ENCODE measurements around the gene DXO.
"Not testable (repeated sequence)": the region's sequence is repeated elsewhere in the genome, so short reads cannot be mapped to it uniquely, and the experiment has no call there.

DXO gene

GRCh38 chr6:31971993-31972708 lies at the start of gene DXO:
DXO (minus strand) TSS chr6:31972138; CDS start chr6:31971675, 463 bp downstream.
- peak within 1 kb of the TSS; percentile 88 for H3K27ac ChIP-seq (ENCODE audit: low read depth, low read length)
- peaks cover 7% of the 10 kb centered on the region for H3K4me1 ChIP-seq (ENCODE audit: control insufficient read depth, insufficient read depth, low read length)

GRCh38 chr6:32014547-32014946 lies 42.6 kb upstream of the DXO start, which contains the start of gene C4B:
C4B (plus strand) TSS chr6:32014795; CDS start chr6:32014846, 51 bp downstream.
- H3K9ac ChIP-seq (ENCODE audit: low read length); H3K27me3 ChIP-seq (ENCODE audit: control insufficient read depth, insufficient read depth, low read length); H3K9me3 ChIP-seq (ENCODE audit: control insufficient read depth, insufficient read depth, low read depth, low read length): not testable (repeated sequence)

More at GRCh38 chr6:31971993-31972708, at the start of gene DXO:
- Histone ChIP-seq H3K9me3 (ENCODE audit: control insufficient read depth, insufficient read depth, low read depth, low read length) (no peaks in the 10 kb centered on the region; the same call in 1 of the 2 replicates), H3K9ac (ENCODE audit: low read length) (peak within 1 kb of the TSS; percentile 74), H3K27me3 (ENCODE audit: control insufficient read depth, insufficient read depth, low read length) (no peaks in the 10 kb centered on the region), H3K36me3 (ENCODE audit: control insufficient read depth, insufficient read depth, low read length) (peaks cover 37% of the 10 kb centered on the region), H3K4me3 (ENCODE audit: low read depth, low read length) (peak within 1 kb of the TSS; percentile 86)

GRCh38 chr6:32013738-32014137 lies 41.8 kb upstream of the DXO start:
- H3K27me3 ChIP-seq (ENCODE audit: control insufficient read depth, insufficient read depth, low read length); H3K9ac ChIP-seq (ENCODE audit: low read length); H3K4me1 ChIP-seq (ENCODE audit: control insufficient read depth, insufficient read depth, low read length); H3K4me3 ChIP-seq (ENCODE audit: low read depth, low read length); H3K27ac ChIP-seq (ENCODE audit: low read depth, low read length); H3K36me3 ChIP-seq (ENCODE audit: control insufficient read depth, insufficient read depth, low read length); H3K9me3 ChIP-seq (ENCODE audit: control insufficient read depth, insufficient read depth, low read depth, low read length): not testable (repeated sequence)

More at GRCh38 chr6:32014547-32014946, 42.6 kb upstream of the DXO start, which contains the start of gene C4B:
- H3K27ac ChIP-seq (ENCODE audit: low read depth, low read length); H3K4me1 ChIP-seq (ENCODE audit: control insufficient read depth, insufficient read depth, low read length); H3K4me3 ChIP-seq (ENCODE audit: low read depth, low read length); H3K36me3 ChIP-seq (ENCODE audit: control insufficient read depth, insufficient read depth, low read length): not testable (repeated sequence)

GRCh38 chr6:32012941-32013617 lies 41.1 kb upstream of the DXO start:
- H3K27ac ChIP-seq (ENCODE audit: low read depth, low read length); H3K9me3 ChIP-seq (ENCODE audit: control insufficient read depth, insufficient read depth, low read depth, low read length); H3K4me3 ChIP-seq (ENCODE audit: low read depth, low read length); H3K36me3 ChIP-seq (ENCODE audit: control insufficient read depth, insufficient read depth, low read length); H3K4me1 ChIP-seq (ENCODE audit: control insufficient read depth, insufficient read depth, low read length); H3K9ac ChIP-seq (ENCODE audit: low read length); H3K27me3 ChIP-seq (ENCODE audit: control insufficient read depth, insufficient read depth, low read length): not testable (repeated sequence)

- not testable (repeated sequence) for H3K9me3 ChIP-seq (ENCODE audit: control insufficient read depth, insufficient read depth, low read depth, low read length); H3K4me1 ChIP-seq (ENCODE audit: control insufficient read depth, insufficient read depth, low read length); H3K36me3 ChIP-seq (ENCODE audit: control insufficient read depth, insufficient read depth, low read length); H3K9ac ChIP-seq (ENCODE audit: low read length); H3K4me3 ChIP-seq (ENCODE audit: low read depth, low read length); H3K27me3 ChIP-seq (ENCODE audit: control insufficient read depth, insufficient read depth, low read length); H3K27ac ChIP-seq (ENCODE audit: low read depth, low read length)
These were observed 39.1 kb upstream of the DXO start for GRCh38 chr6:32010856-32011530.

- not testable (repeated sequence) for H3K9me3 ChIP-seq (ENCODE audit: control insufficient read depth, insufficient read depth, low read depth, low read length); H3K4me1 ChIP-seq (ENCODE audit: control insufficient read depth, insufficient read depth, low read length); H3K27ac ChIP-seq (ENCODE audit: low read depth, low read length); H3K27me3 ChIP-seq (ENCODE audit: control insufficient read depth, insufficient read depth, low read length); H3K36me3 ChIP-seq (ENCODE audit: control insufficient read depth, insufficient read depth, low read length); H3K4me3 ChIP-seq (ENCODE audit: low read depth, low read length); H3K9ac ChIP-seq (ENCODE audit: low read length)
These were observed 37.6 kb upstream of the DXO start for GRCh38 chr6:32009537-32009936.

- H3K36me3 ChIP-seq (ENCODE audit: control insufficient read depth, insufficient read depth, low read length); H3K27ac ChIP-seq (ENCODE audit: low read depth, low read length); H3K9me3 ChIP-seq (ENCODE audit: control insufficient read depth, insufficient read depth, low read depth, low read length); H3K27me3 ChIP-seq (ENCODE audit: control insufficient read depth, insufficient read depth, low read length); H3K4me3 ChIP-seq (ENCODE audit: low read depth, low read length); H3K4me1 ChIP-seq (ENCODE audit: control insufficient read depth, insufficient read depth, low read length); H3K9ac ChIP-seq (ENCODE audit: low read length): not testable (repeated sequence)
These were observed 36.7 kb upstream of the DXO start for GRCh38 chr6:32008616-32009015.

- H3K4me3 ChIP-seq (ENCODE audit: low read depth, low read length); H3K27me3 ChIP-seq (ENCODE audit: control insufficient read depth, insufficient read depth, low read length); H3K27ac ChIP-seq (ENCODE audit: low read depth, low read length); H3K9ac ChIP-seq (ENCODE audit: low read length); H3K9me3 ChIP-seq (ENCODE audit: control insufficient read depth, insufficient read depth, low read depth, low read length); H3K36me3 ChIP-seq (ENCODE audit: control insufficient read depth, insufficient read depth, low read length); H3K4me1 ChIP-seq (ENCODE audit: control insufficient read depth, insufficient read depth, low read length): not testable (repeated sequence)
These were observed 36.1 kb upstream of the DXO start for GRCh38 chr6:32008037-32008436.

GRCh38 chr6:32007086-32007485 lies 35.1 kb upstream of the DXO start:
- not testable (repeated sequence) for H3K36me3 ChIP-seq (ENCODE audit: control insufficient read depth, insufficient read depth, low read length); H3K9ac ChIP-seq (ENCODE audit: low read length); H3K9me3 ChIP-seq (ENCODE audit: control insufficient read depth, insufficient read depth, low read depth, low read length); H3K4me3 ChIP-seq (ENCODE audit: low read depth, low read length); H3K4me1 ChIP-seq (ENCODE audit: control insufficient read depth, insufficient read depth, low read length); H3K27ac ChIP-seq (ENCODE audit: low read depth, low read length); H3K27me3 ChIP-seq (ENCODE audit: control insufficient read depth, insufficient read depth, low read length)

GRCh38 chr6:32005991-32006529 lies 34.1 kb upstream of the DXO start:
- H3K36me3 ChIP-seq (ENCODE audit: control insufficient read depth, insufficient read depth, low read length); H3K4me3 ChIP-seq (ENCODE audit: low read depth, low read length); H3K27me3 ChIP-seq (ENCODE audit: control insufficient read depth, insufficient read depth, low read length); H3K9ac ChIP-seq (ENCODE audit: low read length); H3K27ac ChIP-seq (ENCODE audit: low read depth, low read length); H3K9me3 ChIP-seq (ENCODE audit: control insufficient read depth, insufficient read depth, low read depth, low read length); H3K4me1 ChIP-seq (ENCODE audit: control insufficient read depth, insufficient read depth, low read length): not testable (repeated sequence)

- not testable (repeated sequence) for H3K36me3 ChIP-seq (ENCODE audit: control insufficient read depth, insufficient read depth, low read length); H3K9ac ChIP-seq (ENCODE audit: low read length); H3K4me1 ChIP-seq (ENCODE audit: control insufficient read depth, insufficient read depth, low read length); H3K27ac ChIP-seq (ENCODE audit: low read depth, low read length); H3K27me3 ChIP-seq (ENCODE audit: control insufficient read depth, insufficient read depth, low read length); H3K9me3 ChIP-seq (ENCODE audit: control insufficient read depth, insufficient read depth, low read depth, low read length); H3K4me3 ChIP-seq (ENCODE audit: low read depth, low read length)
These were observed 33.6 kb upstream of the DXO start for GRCh38 chr6:32005538-32005880.

Data from HUES6 (cell line).